Testis (tissue), 3 donors: ENCODE data around the gene GLI3. TPM values are rescaled to one million over a fixed set of nuclear protein-coding genes. Genes with fewer than 3 reads are reported as not detected.

ENCODE experiments used
- DNase-seq: peaks from one replicate; pipeline ENCODE4 v3.0.0-alpha.2; 2019
- H3K27ac ChIP-seq, 2 donors: fragments of 200-600 bp; sonication (generic); one replicate each; pipeline ENCODE4 v1.5.1; 2019
- H3K27me3 ChIP-seq: fragments of 200-600 bp; sonication (generic); one replicate; pipeline ENCODE4 v1.5.1; 2019
- H3K36me3 ChIP-seq: fragments of 200-600 bp; sonication (generic); one replicate; pipeline ENCODE4 v1.5.1; 2017; ENCODE audit warnings: low read depth; ENCODE audit errors: missing control alignments
- H3K4me1 ChIP-seq: fragments of 200-600 bp; sonication (generic); one replicate; pipeline ENCODE4 v1.5.1; 2019
- H3K4me3 ChIP-seq, 2 donors: fragments of 200-600 bp; sonication (generic); one replicate each; pipeline ENCODE4 v1.5.1; 2017 to 2019
- H3K9me3 ChIP-seq: fragments of 200-600 bp; sonication (generic); one replicate; pipeline ENCODE4 v1.5.1; 2017
- POLR2A ChIP-seq: fragments of 450-650 bp; IDR thresholded peaks from one replicate; pipeline ENCODE4 v1.6.1; 2017; ENCODE audit warnings: antibody characterized with exemption, mild to moderate bottlenecking, moderate library complexity
- WGBS, 2 donors: methylation state at CpG; one replicate each; pipeline ENCODE4 v1.1.5; 2018; 5-methylcytosine and 5-hydroxymethylcytosine counted together
- intact Hi-C: fragments of 100-400 bp; cut with DNase I; formaldehyde crosslinking; loops from one replicate; pipeline ENCODE4 v1.15.1; 2023; ENCODE audit warnings: low total_unique reads
- polyA plus RNA-seq: library from polyadenylated mRNA; stranded (reverse); fragments of 350-450 nt; fragmentation: Illumina TruSeq; extraction: RNeasy Lipid Tissue Mini Kit (QIAGEN cat#74804); gene quantifications from one replicate; pipeline ENCODE4 v1.2.3, GENCODE V29; 2014; ENCODE audit warnings: low read depth, low replicate concordance; ENCODE audit not compliant: insufficient read depth
- total RNA-seq, 2 donors: library from RNA; depleted of rRNA; stranded (reverse); fragments of >200 nt; gene quantifications; one replicate each; pipeline ENCODE4 v1.2.3, GENCODE V29; 2016
- TF ChIP-seq, protein P1 (sequence below), 3 experiments: fragments of 450-650 bp in 2 of 3; fragments of 200-600 bp in 1 of 3; sonication (generic) in 1 of 3; IDR thresholded peaks; one replicate each; pipeline ENCODE4 v1.5.1; 2016 to 2019; ENCODE audit warnings: antibody characterized with exemption in 3 of 3, mild to moderate bottlenecking in 2 of 3, moderate library complexity in 1 of 3

The GLI3 gene
- total and polyA plus RNA-seq, 3 donors from 2014 or later: 3.8 to 7.3 (median 5.0) TPM

DNA sequence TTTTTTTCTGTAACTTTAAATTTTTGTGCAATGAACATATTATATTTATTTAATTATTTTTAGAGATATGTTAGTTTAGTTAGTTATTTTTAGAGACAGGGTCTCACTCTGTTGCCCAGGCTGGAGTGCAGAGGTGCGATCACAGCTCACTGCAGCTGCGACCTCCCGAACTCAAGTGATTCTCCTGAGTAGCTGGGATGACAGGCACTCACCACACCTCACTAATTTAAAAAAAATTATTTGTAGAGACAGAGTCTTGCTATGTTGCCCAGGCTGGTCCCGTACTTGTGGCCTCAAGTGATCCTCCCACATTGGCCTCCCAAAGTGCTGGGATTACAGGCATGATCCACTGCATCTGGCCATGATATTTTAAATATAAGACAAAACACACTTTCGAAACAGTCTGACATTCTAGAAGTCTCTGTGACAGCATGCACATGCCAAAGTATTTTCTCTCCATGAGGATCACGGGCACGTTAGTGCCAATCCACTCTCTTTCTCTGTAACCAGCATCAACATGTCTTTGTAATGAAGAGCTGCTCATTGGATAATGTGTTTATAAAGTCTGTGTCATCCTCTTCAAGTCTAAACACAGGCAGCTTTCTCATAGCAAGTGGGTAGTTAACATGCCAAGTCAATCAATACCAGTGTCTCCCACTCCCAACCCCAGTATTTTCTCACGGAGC is 137.4 kb downstream of the GLI3 start:
- DNase-seq: no peak
- Histone ChIP-seq H3K4me1 (no peaks in the 10 kb centered on the region), H3K36me3 (no peaks in the 10 kb centered on the region), H3K4me3 (no peak overlapping the region), H3K27me3 (no peaks in the 10 kb centered on the region), H3K27ac (no peak overlapping the region), H3K9me3 (no peaks in the 10 kb centered on the region)
- WGBS, 2 donors: 85 to 93% methylated on average over 8 of the region's 8 CpGs
- TF ChIP-seq, protein P1, sequence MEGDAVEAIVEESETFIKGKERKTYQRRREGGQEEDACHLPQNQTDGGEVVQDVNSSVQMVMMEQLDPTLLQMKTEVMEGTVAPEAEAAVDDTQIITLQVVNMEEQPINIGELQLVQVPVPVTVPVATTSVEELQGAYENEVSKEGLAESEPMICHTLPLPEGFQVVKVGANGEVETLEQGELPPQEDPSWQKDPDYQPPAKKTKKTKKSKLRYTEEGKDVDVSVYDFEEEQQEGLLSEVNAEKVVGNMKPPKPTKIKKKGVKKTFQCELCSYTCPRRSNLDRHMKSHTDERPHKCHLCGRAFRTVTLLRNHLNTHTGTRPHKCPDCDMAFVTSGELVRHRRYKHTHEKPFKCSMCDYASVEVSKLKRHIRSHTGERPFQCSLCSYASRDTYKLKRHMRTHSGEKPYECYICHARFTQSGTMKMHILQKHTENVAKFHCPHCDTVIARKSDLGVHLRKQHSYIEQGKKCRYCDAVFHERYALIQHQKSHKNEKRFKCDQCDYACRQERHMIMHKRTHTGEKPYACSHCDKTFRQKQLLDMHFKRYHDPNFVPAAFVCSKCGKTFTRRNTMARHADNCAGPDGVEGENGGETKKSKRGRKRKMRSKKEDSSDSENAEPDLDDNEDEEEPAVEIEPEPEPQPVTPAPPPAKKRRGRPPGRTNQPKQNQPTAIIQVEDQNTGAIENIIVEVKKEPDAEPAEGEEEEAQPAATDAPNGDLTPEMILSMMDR (IDR thresholded peaks at IDR 0.05): no peak
- no peak for TF ChIP-seq POLR2A
- intact Hi-C loops: no loop called here

DNA sequence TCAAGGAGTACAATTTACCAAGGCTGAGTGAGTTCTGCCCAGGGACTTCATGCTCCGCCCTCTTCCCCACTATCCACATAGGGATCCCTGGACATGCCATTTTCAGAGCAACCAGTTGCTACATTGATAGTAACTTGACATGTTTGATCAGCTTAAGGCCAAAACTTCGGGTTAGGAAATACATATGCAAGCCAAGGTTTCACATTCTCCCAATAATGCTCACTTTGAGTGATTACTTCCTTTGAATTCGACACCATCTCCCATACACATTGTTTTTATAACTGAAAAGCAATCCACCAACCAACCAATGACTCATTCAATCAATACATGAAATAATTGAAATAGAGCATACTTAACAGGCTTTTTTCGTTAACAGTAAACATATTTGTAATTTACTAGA is 137.9 kb downstream of the GLI3 start:
- no peak for TF ChIP-seq POLR2A
- TF ChIP-seq, protein P1 (IDR thresholded peaks at IDR 0.05): no peak
- Histone ChIP-seq H3K27me3 (no peaks in the 10 kb centered on the region), H3K4me1 (no peaks in the 10 kb centered on the region), H3K9me3 (no peaks in the 10 kb centered on the region), H3K4me3 (no peak overlapping the region), H3K27ac (no peak overlapping the region), H3K36me3 (no peaks in the 10 kb centered on the region)
- no peak for DNase-seq
- intact Hi-C loops: no loop called here
- WGBS, 2 donors: 89 to 92% methylated on average over 4 of the region's 4 CpGs

DNA sequence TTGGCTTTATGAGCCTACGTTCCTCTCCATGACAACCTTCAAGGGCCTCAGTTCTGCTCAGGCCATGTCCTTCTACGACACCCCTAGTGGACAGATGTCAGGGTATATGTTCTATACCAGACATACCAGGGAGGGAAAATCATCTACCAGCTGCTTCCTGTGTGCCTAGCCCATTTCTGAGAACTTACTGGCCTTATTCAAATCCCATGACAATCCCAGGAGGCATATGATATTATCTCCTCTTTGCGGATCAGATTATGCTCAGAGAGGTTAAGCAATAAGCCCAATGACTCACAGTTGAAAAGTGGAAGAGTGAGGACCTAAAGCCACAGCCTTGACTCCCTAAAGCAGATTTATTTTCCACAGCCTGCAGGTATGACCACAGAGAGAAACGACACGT is 139.3 kb downstream of the GLI3 start:
- intact Hi-C loops: no loop called here
- H3K27ac ChIP-seq: no peak overlapping the region
- 87 to 89% methylated on average over 5 of the region's 5 CpGs for WGBS, 2 donors
- H3K36me3 ChIP-seq: no peaks in the 10 kb centered on the region
- H3K4me1 ChIP-seq: no peaks in the 10 kb centered on the region
- no peak overlapping the region for H3K4me3 ChIP-seq
- DNase-seq: no peak
- no peak for TF ChIP-seq POLR2A
- TF ChIP-seq, protein P1 (IDR thresholded peaks at IDR 0.05): no peak
- H3K27me3 ChIP-seq: no peaks in the 10 kb centered on the region
- no peaks in the 10 kb centered on the region for H3K9me3 ChIP-seq

DNA sequence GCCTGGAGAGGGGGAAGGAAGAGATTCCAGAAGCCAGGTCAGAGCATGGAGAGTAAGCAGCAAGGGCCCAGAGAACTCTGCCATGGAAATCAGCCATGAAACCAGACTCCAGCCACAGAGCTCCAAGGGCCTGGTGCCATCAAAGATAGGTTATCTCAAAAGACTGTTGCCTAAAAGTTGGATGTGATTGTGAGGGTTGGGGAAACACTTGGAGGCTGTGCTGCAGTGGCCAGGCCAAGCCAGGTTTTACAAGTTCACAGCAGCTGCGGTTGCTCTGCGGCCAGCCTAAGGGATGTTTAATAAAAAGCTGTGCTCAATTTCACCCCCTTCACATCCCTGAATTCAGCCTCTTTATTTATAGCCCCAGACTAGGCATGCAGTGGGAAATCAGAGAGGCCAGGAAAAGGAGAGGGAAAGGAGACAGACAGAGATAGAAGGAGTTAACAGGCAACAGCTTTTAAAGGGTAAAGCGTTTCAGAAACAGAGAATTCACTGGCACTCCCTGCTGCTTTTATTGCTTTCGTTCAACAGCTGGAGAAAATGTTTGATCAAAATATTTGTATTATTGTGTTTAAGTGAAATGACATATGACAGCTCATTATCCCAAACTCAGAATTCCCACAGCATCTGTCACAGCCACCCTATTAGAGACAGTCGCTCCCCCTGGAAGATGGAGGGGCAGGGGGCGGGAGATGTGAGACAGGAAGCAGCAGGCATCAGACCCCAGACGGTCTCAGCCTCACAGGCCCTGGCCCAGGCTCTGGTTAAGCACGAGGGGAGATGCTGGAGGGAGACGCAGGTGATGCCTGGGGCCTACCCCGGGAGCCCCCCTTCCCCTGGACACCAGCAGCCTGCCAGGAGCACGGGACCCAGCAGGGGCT is 140.1 kb downstream of the GLI3 start:
- no peaks in the 10 kb centered on the region for H3K36me3 ChIP-seq
- H3K27ac ChIP-seq: no peak overlapping the region
- H3K4me3 ChIP-seq: no peak overlapping the region
- TF ChIP-seq, protein P1 (IDR thresholded peaks at IDR 0.05): no peak
- TF ChIP-seq POLR2A: no peak
- H3K4me1 ChIP-seq: no peaks in the 10 kb centered on the region
- intact Hi-C loops: no loop called here
- no peaks in the 10 kb centered on the region for H3K9me3 ChIP-seq
- 63 to 71% methylated on average over 10 to 11 of the region's 11 CpGs for WGBS, 2 donors
- H3K27me3 ChIP-seq: no peaks in the 10 kb centered on the region
- peak; percentile 26 for DNase-seq
